Measurements from ENCODE around the gene LIN7C.

Gene LIN7C

GRCh38 chr11:27468209-27468994 lies 38.2 kb downstream of the LIN7C start:
- FAIRE-seq (no peak), DNase-seq (ENCODE audit: insufficient read length) (no peak)
- TF ChIP-seq POLR2AphosphoS5 (IDR thresholded peaks at IDR 0.05; ENCODE audit: low read depth, low read length) = no peak
- no peak for TF ChIP-seq TAF1 (IDR thresholded peaks at IDR 0.05; ENCODE audit: borderline replicate concordance, low read depth, low read length)
- no peak for TF ChIP-seq POLR2A (IDR thresholded peaks at IDR 0.05; ENCODE audit: low read depth, low read length)

GRCh38 chr11:27467181-27467913 lies 39.2 kb downstream of the LIN7C start:
- FAIRE-seq = no peak
- DNase-seq (ENCODE audit: insufficient read length) = no peak

GRCh38 chr11:27466363-27466762 lies 40.2 kb downstream of the LIN7C start:
- TF ChIP-seq POLR2A (IDR thresholded peaks at IDR 0.05; ENCODE audit: low read depth, low read length) (no peak), POLR2AphosphoS5 (IDR thresholded peaks at IDR 0.05; ENCODE audit: low read depth, low read length) (no peak), TAF1 (IDR thresholded peaks at IDR 0.05; ENCODE audit: borderline replicate concordance, low read depth, low read length) (no peak)
- FAIRE-seq = no peak

More at GRCh38 chr11:27467181-27467913, 39.2 kb downstream of the LIN7C start:
- TF ChIP-seq TAF1 (IDR thresholded peaks at IDR 0.05; ENCODE audit: borderline replicate concordance, low read depth, low read length) (no peak), POLR2A (IDR thresholded peaks at IDR 0.05; ENCODE audit: low read depth, low read length) (no peak), POLR2AphosphoS5 (IDR thresholded peaks at IDR 0.05; ENCODE audit: low read depth, low read length) (no peak)

GRCh38 chr11:27465629-27466028 lies 40.9 kb downstream of the LIN7C start:
- peak; percentile 14 for FAIRE-seq
- TF ChIP-seq TAF1 (IDR thresholded peaks at IDR 0.05; ENCODE audit: borderline replicate concordance, low read depth, low read length) = no peak
- TF ChIP-seq POLR2AphosphoS5 (IDR thresholded peaks at IDR 0.05; ENCODE audit: low read depth, low read length) = no peak
- TF ChIP-seq POLR2A (IDR thresholded peaks at IDR 0.05; ENCODE audit: low read depth, low read length) = no peak

More at GRCh38 chr11:27466363-27466762, 40.2 kb downstream of the LIN7C start:
- DNase-seq (ENCODE audit: insufficient read length) = no peak

GRCh38 chr11:27464909-27465308 lies 41.7 kb downstream of the LIN7C start:
- FAIRE-seq = no peak
- DNase-seq (ENCODE audit: insufficient read length) = no peak
- TF ChIP-seq POLR2A (IDR thresholded peaks at IDR 0.05; ENCODE audit: low read depth, low read length) (no peak), TAF1 (IDR thresholded peaks at IDR 0.05; ENCODE audit: borderline replicate concordance, low read depth, low read length) (no peak), POLR2AphosphoS5 (IDR thresholded peaks at IDR 0.05; ENCODE audit: low read depth, low read length) (no peak)

More at GRCh38 chr11:27465629-27466028, 40.9 kb downstream of the LIN7C start:
- DNase-seq (ENCODE audit: insufficient read length) = no peak

GRCh38 chr11:27464289-27464696 lies 42.3 kb downstream of the LIN7C start:
- TF ChIP-seq POLR2AphosphoS5 (IDR thresholded peaks at IDR 0.05; ENCODE audit: low read depth, low read length) (no peak), TAF1 (IDR thresholded peaks at IDR 0.05; ENCODE audit: borderline replicate concordance, low read depth, low read length) (no peak), POLR2A (IDR thresholded peaks at IDR 0.05; ENCODE audit: low read depth, low read length) (no peak)
- no peak for FAIRE-seq
- DNase-seq (ENCODE audit: insufficient read length) = no peak

GRCh38 chr11:27462543-27462942 lies 44.0 kb downstream of the LIN7C start:
- DNase-seq (ENCODE audit: insufficient read length) = no peak
- FAIRE-seq = no peak
- no peak for TF ChIP-seq TAF1 (IDR thresholded peaks at IDR 0.05; ENCODE audit: borderline replicate concordance, low read depth, low read length)
- TF ChIP-seq POLR2A (IDR thresholded peaks at IDR 0.05; ENCODE audit: low read depth, low read length) = no peak
- no peak for TF ChIP-seq POLR2AphosphoS5 (IDR thresholded peaks at IDR 0.05; ENCODE audit: low read depth, low read length)

- no peak for DNase-seq (ENCODE audit: insufficient read length)
- FAIRE-seq = peak; percentile 30
- TF ChIP-seq TAF1 (IDR thresholded peaks at IDR 0.05; ENCODE audit: borderline replicate concordance, low read depth, low read length) (no peak), POLR2A (IDR thresholded peaks at IDR 0.05; ENCODE audit: low read depth, low read length) (no peak), POLR2AphosphoS5 (IDR thresholded peaks at IDR 0.05; ENCODE audit: low read depth, low read length) (no peak)
These were observed 46.2 kb downstream of the LIN7C start for GRCh38 chr11:27460158-27460978.

- DNase-seq (ENCODE audit: insufficient read length) = no peak
- FAIRE-seq = no peak
- no peak for TF ChIP-seq POLR2AphosphoS5 (IDR thresholded peaks at IDR 0.05; ENCODE audit: low read depth, low read length)
- no peak for TF ChIP-seq TAF1 (IDR thresholded peaks at IDR 0.05; ENCODE audit: borderline replicate concordance, low read depth, low read length)
- TF ChIP-seq POLR2A (IDR thresholded peaks at IDR 0.05; ENCODE audit: low read depth, low read length) = no peak
These were observed 47.4 kb downstream of the LIN7C start for GRCh38 chr11:27459191-27459590.

GRCh38 chr11:27458182-27458581 lies 48.4 kb downstream of the LIN7C start:
- no peak for DNase-seq (ENCODE audit: insufficient read length)
- FAIRE-seq = no peak
- TF ChIP-seq TAF1 (IDR thresholded peaks at IDR 0.05; ENCODE audit: borderline replicate concordance, low read depth, low read length) (no peak), POLR2A (IDR thresholded peaks at IDR 0.05; ENCODE audit: low read depth, low read length) (no peak), POLR2AphosphoS5 (IDR thresholded peaks at IDR 0.05; ENCODE audit: low read depth, low read length) (no peak)

- FAIRE-seq = no peak
- no peak for DNase-seq (ENCODE audit: insufficient read length)
- TF ChIP-seq POLR2AphosphoS5 (IDR thresholded peaks at IDR 0.05; ENCODE audit: low read depth, low read length) (no peak), TAF1 (IDR thresholded peaks at IDR 0.05; ENCODE audit: borderline replicate concordance, low read depth, low read length) (no peak), POLR2A (IDR thresholded peaks at IDR 0.05; ENCODE audit: low read depth, low read length) (no peak)
These were observed 49.7 kb downstream of the LIN7C start for GRCh38 chr11:27456795-27457329.
